GM12878 (cell line): ENCODE results near the gene RAI14. TPM values are rescaled to one million over a fixed set of nuclear protein-coding genes. Genes with fewer than 3 reads are reported as not detected.

ENCODE experiments used
- ATAC-seq: fragments of 200-7000 bp; cut with Tn5 transposase; 3 replicates; pipeline ENCODE4 v1.9.1; 2020; ENCODE audit warnings: mild to moderate bottlenecking, moderate library complexity
- BruUV-seq: library from RNA; stranded (reverse); fragments of 400-500 nt; replicated peaks from 2 replicates; lab custom pipeline; 2021; lab: Mats Ljungman, UMichigan
- CTCF ChIA-PET: fragments of 300-600 bp; sonication (Branson Sonifier 250); formaldehyde crosslinking; extraction: SDS; loops from one replicate; lab custom pipeline; 2021; ENCODE audit warnings: inconsistent platforms; lab: Yijun Ruan, JAX
- POLR2A ChIA-PET: fragments of 350-600 bp; formaldehyde crosslinking; extraction: SDS; loops from one replicate; lab custom pipeline; 2021; ENCODE audit warnings: inconsistent platforms; lab: Charles Lee
- RAD21 ChIA-PET: fragments of 300-600 bp; sonication (Branson Sonifier 250); formaldehyde crosslinking; loops from one replicate; lab custom pipeline; 2023; ENCODE audit warnings: antibody characterized with exemption; ENCODE audit not compliant: unreplicated experiment; lab: Charles Lee
- SMC1A ChIA-PET: fragments of 300-600 bp; sonication (Branson Sonifier 250); formaldehyde crosslinking; loops from one replicate; lab custom pipeline; 2023; ENCODE audit not compliant: unreplicated experiment, uncharacterized antibody; lab: Charles Lee
- DNase-seq: peaks from one replicate; pipeline ENCODE4 v3.0.0-alpha.2; 2011; ENCODE audit warnings: low read depth, low spot score
- FAIRE-seq: peaks from 3 replicates; lab custom pipeline; 2011; peaks lifted over from hg19 to GRCh38; lab: Jason Lieb, UNC
- H2AFZ ChIP-seq: 2 replicates; pipeline ENCODE4 v1.6.0; 2011; ENCODE audit warnings: low read depth, low read length, control low read depth; ENCODE audit not compliant: control insufficient read depth
- H3K27ac ChIP-seq: 2 replicates; pipeline ENCODE4 v1.5.1; 2011; ENCODE audit warnings: control low read depth; ENCODE audit not compliant: control insufficient read depth, insufficient read depth
- H3K27me3 ChIP-seq, 2 experiments: replicated peaks in 1 of 2; 2 replicates each; pipeline versions ENCODE4 v1.6.0 to v1.6.1; 2011; ENCODE audit warnings: low read length in 1 of 2; ENCODE audit not compliant: control insufficient read depth in 2 of 2, insufficient read depth in 2 of 2
- H3K36me3 ChIP-seq, 2 experiments: 2 replicates each; pipeline ENCODE4 v1.5.1; 2011; ENCODE audit warnings: low read length in 1 of 2; ENCODE audit not compliant: control insufficient read depth in 2 of 2, insufficient read depth in 2 of 2
- H3K4me1 ChIP-seq: 2 replicates; pipeline ENCODE4 v1.6.1; 2011; ENCODE audit warnings: mild to moderate bottlenecking, low read length, moderate library complexity, mixed read lengths; ENCODE audit not compliant: control insufficient read depth, insufficient read depth
- H3K4me2 ChIP-seq: 2 replicates; pipeline ENCODE4 v1.6.0; 2011; ENCODE audit warnings: control low read depth; ENCODE audit not compliant: control insufficient read depth, insufficient read depth
- H3K4me3 ChIP-seq: fragments of 200-600 bp; sonication (generic); 2 replicates; pipeline ENCODE4 v1.5.1; 2016
- H3K79me2 ChIP-seq: 2 replicates; pipeline ENCODE4 v1.6.0; 2011; ENCODE audit warnings: low read length; ENCODE audit not compliant: control insufficient read depth, insufficient read depth
- H3K9ac ChIP-seq: 2 replicates; pipeline ENCODE4 v1.8.0; 2011; ENCODE audit warnings: low read length, control low read depth, mixed read lengths; ENCODE audit not compliant: control insufficient read depth, insufficient read depth
- H3K9me3 ChIP-seq: replicated peaks from 3 replicates; pipeline ENCODE4 v1.5.1; 2011; ENCODE audit warnings: mild to moderate bottlenecking, low read length; ENCODE audit not compliant: control insufficient read depth, insufficient read depth
- H4K20me1 ChIP-seq: 2 replicates; pipeline ENCODE4 v1.6.0; 2011; ENCODE audit not compliant: control insufficient read depth, insufficient read depth
- BACH1 ChIP-seq: fragments of 450-650 bp; IDR thresholded peaks from 2 replicates; pipeline ENCODE4 v1.6.1; 2017; ENCODE audit warnings: mild to moderate bottlenecking, borderline replicate concordance
- BHLHE40 ChIP-seq, 2 experiments: fragments of 450-650 bp in 1 of 2; IDR thresholded peaks; 2 replicates each; pipeline ENCODE4 v1.6.1; 2011 to 2017; ENCODE audit warnings: low read depth in 2 of 2, borderline replicate concordance in 1 of 2, improper control_type of control experiment in 1 of 2, low read length in 1 of 2, mild to moderate bottlenecking in 1 of 2
- BMI1 ChIP-seq: fragments of 450-650 bp; IDR thresholded peaks from 2 replicates; pipeline ENCODE4 v1.6.1; 2016; ENCODE audit warnings: mild to moderate bottlenecking, moderate library complexity, borderline replicate concordance
- EED ChIP-seq: sonication (generic); IDR thresholded peaks from 2 replicates; pipeline ENCODE4 v1.6.1; 2016; ENCODE audit warnings: antibody characterized with exemption, low read depth
- NFXL1 ChIP-seq: fragments of 450-650 bp; IDR thresholded peaks from 2 replicates; pipeline ENCODE4 v1.6.1; 2017; ENCODE audit warnings: antibody characterized with exemption, mild to moderate bottlenecking, borderline replicate concordance
- POLR2A ChIP-seq: IDR thresholded peaks from 2 replicates; pipeline ENCODE4 v1.6.1; 2011; ENCODE audit warnings: low read depth, mild to moderate bottlenecking, low read length
- WGBS: methylation state at CpG from one replicate; pipeline ENCODE4 v1.1.6; 2016; ENCODE audit warnings: low lambda C conversion rate; ENCODE audit not compliant: insufficient replicate concordance, insufficient coverage; ENCODE audit errors: missing lambda C conversion rate; 5-methylcytosine and 5-hydroxymethylcytosine counted together
- in situ Hi-C: fragments of 300-500 bp; cut with MboI; formaldehyde crosslinking; loops from 9 replicates; pipeline ENCODE4 v1.14.3; 2018; ENCODE audit warnings: mixed read lengths
- intact Hi-C: fragments of 100-400 bp; cut with micrococcal nuclease; formaldehyde crosslinking; loops from one replicate; pipeline ENCODE4 v1.14.2; 2022; ENCODE audit not compliant: unreplicated experiment
- polyA plus RNA-seq, 11 experiments: library from polyadenylated mRNA; depleted of rRNA in 4 of 11; unstranded in 6 of 11; stranded (reverse) in 5 of 11; fragments of >200 nt; fragmentation: Nextera tagmentation in 4 of 11; fragmentation: Illumina TruSeq in 1 of 11; extraction: Ambion mirVana in 4 of 11; extraction: Trizol in 1 of 11; gene quantifications; 1 replicate in 1 of 11; 2 replicates in 10 of 11; pipeline versions ENCODE4 v1.2.1 to v1.2.3, GENCODE V29; 2011 to 2016; ENCODE audit warnings: inconsistent platforms in 2 of 11, missing spikeins in 2 of 11, low read depth in 1 of 11
- total RNA-seq, 4 experiments: library from RNA; depleted of rRNA in 3 of 4; stranded (reverse); fragments of >200 nt in 3 of 4; fragmentation: Illumina TruSeq in 1 of 4; extraction: Trizol in 1 of 4; gene quantifications; 2 replicates each; pipeline versions ENCODE4 v1.2.1 to v1.2.3, GENCODE V29; 2013 to 2021
- TF ChIP-seq, protein P1 (sequence below): fragments of 450-650 bp; IDR thresholded peaks from 2 replicates; pipeline ENCODE4 v1.6.1; 2017; ENCODE audit warnings: mild to moderate bottlenecking, low read depth, inconsistent platforms; ENCODE audit not compliant: poor library complexity, severe bottlenecking
- TF ChIP-seq, protein P2 (sequence below): IDR thresholded peaks from 2 replicates; pipeline ENCODE4 v1.6.1; 2011; ENCODE audit warnings: borderline replicate concordance, low read depth, mild to moderate bottlenecking, moderate library complexity, low read length; ENCODE audit not compliant: insufficient read depth, poor library complexity, severe bottlenecking

RAI14 gene
- total and polyA plus RNA-seq, 10 of the 15 experiments (the other 5 are each of a cell fraction or from before 2014, with no cell fraction given): 0.18 to 4.6 (median 1.9) TPM

GRCh38 chr5:34717426-34718327, 61.5 kb downstream of the RAI14 start:
- 22% methylated on average over 9 of the region's 9 CpGs for WGBS
- Histone ChIP-seq H3K79me2 (no peaks in the 10 kb centered on the region), H3K27me3 (no peaks in the 10 kb centered on the region; a peak in 2 of 4 replicates), H3K9me3 (no peaks in the 10 kb centered on the region), H3K27ac (no peak overlapping the region), H3K9ac (no peak overlapping the region)
- ChIA-PET RAD21 (no interaction called here), CTCF (interaction anchor here (0.5 kb wide), 1 partner anchor 66 kb away, joined by 3 read pairs; no protein-coding TSS in a partner anchor)
- in situ Hi-C loops: no loop called here
- intact Hi-C loops: no loop called here
- no TSS peak for BruUV-seq
- TF ChIP-seq BHLHE40 (IDR thresholded peaks at IDR 0.05; ENCODE audit: borderline replicate concordance in 1 of 2, low read depth in 2 of 2, low read length in 1 of 2) (no peak), POLR2A (no peak), NFXL1 (no peak), BACH1 (no peak), BMI1 (no peak), EED (no peak)
- TF ChIP-seq, protein P1, sequence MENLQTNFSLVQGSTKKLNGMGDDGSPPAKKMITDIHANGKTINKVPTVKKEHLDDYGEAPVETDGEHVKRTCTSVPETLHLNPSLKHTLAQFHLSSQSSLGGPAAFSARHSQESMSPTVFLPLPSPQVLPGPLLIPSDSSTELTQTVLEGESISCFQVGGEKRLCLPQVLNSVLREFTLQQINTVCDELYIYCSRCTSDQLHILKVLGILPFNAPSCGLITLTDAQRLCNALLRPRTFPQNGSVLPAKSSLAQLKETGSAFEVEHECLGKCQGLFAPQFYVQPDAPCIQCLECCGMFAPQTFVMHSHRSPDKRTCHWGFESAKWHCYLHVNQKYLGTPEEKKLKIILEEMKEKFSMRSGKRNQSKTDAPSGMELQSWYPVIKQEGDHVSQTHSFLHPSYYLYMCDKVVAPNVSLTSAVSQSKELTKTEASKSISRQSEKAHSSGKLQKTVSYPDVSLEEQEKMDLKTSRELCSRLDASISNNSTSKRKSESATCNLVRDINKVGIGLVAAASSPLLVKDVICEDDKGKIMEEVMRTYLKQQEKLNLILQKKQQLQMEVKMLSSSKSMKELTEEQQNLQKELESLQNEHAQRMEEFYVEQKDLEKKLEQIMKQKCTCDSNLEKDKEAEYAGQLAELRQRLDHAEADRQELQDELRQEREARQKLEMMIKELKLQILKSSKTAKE: no peak
- TF ChIP-seq, protein P2, sequence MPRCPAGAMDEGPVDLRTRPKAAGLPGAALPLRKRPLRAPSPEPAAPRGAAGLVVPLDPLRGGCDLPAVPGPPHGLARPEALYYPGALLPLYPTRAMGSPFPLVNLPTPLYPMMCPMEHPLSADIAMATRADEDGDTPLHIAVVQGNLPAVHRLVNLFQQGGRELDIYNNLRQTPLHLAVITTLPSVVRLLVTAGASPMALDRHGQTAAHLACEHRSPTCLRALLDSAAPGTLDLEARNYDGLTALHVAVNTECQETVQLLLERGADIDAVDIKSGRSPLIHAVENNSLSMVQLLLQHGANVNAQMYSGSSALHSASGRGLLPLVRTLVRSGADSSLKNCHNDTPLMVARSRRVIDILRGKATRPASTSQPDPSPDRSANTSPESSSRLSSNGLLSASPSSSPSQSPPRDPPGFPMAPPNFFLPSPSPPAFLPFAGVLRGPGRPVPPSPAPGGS: no peak
- TF ChIP-seq, all 136 proteins: peak for 0
- no peak overlapping the region for H3K4me2 ChIP-seq
- H2AFZ ChIP-seq: no peak overlapping the region
- DNase-seq: no peak
- H4K20me1 ChIP-seq: no peaks in the 10 kb centered on the region
- no peaks in the 10 kb centered on the region for H3K36me3 ChIP-seq
- no peak for FAIRE-seq
- H3K4me3 ChIP-seq: no peak overlapping the region
- ChIA-PET POLR2A (no interaction called here), SMC1A (interaction anchor here (1.0 kb wide), 1 partner anchor 233 kb away, joined by 3 read pairs; no protein-coding TSS in a partner anchor)
- no peaks in the 10 kb centered on the region for H3K4me1 ChIP-seq
- ATAC-seq: no peak
